HG02610 (cell line): ENCODE data around the gene CTTN.
"Not testable (repeated sequence)": the region's sequence is repeated elsewhere in the genome, so short reads cannot be mapped to it uniquely, and the experiment has no call there.

Experiments
- ATAC-seq: cut with Tn5 transposase; IDR thresholded peaks from one replicate; pipeline ENCODE4 v1.9.1; 2021; ENCODE audit warnings: mild to moderate bottlenecking, moderate library complexity; ENCODE audit not compliant: unreplicated experiment

The CTTN gene

GRCh38 chr11:70378506-70379134 lies 19.7 kb upstream of the CTTN start:
- ATAC-seq, result no peak

- ATAC-seq, result no peak
These were observed 17.0 kb upstream of the CTTN start for GRCh38 chr11:70381350-70381749.

GRCh38 chr11:70381872-70382861 lies 16.2 kb upstream of the CTTN start:
- ATAC-seq, result no peak

GRCh38 chr11:70383664-70384565 lies 14.4 kb upstream of the CTTN start:
- no peak for ATAC-seq

- ATAC-seq, result no peak
These were observed 13.7 kb upstream of the CTTN start for GRCh38 chr11:70384566-70385152.

- ATAC-seq, result no peak
These were observed 10.8 kb upstream of the CTTN start for GRCh38 chr11:70387564-70387963.

GRCh38 chr11:70389201-70389600 lies 9.1 kb upstream of the CTTN start:
- no peak for ATAC-seq

GRCh38 chr11:70390882-70391281 lies 7.4 kb upstream of the CTTN start:
- not testable (repeated sequence) for ATAC-seq

- ATAC-seq, result no peak
These were observed 3.9 kb upstream of the CTTN start for GRCh38 chr11:70394211-70394950.

- no peak for ATAC-seq
These were observed 870 bp upstream of the CTTN start for GRCh38 chr11:70397336-70397982.

GRCh38 chr11:70398834-70399680 lies 728 bp downstream of the CTTN start:
- ATAC-seq, result no peak

- no peak for ATAC-seq
These were observed 1.4 kb downstream of the CTTN start for GRCh38 chr11:70399681-70400112.

- ATAC-seq, result no peak
These were observed 2.3 kb downstream of the CTTN start for GRCh38 chr11:70400643-70401042.

GRCh38 chr11:70402016-70402415 lies 3.7 kb downstream of the CTTN start:
- no peak for ATAC-seq

GRCh38 chr11:70402685-70403084 lies 4.4 kb downstream of the CTTN start:
- ATAC-seq, result no peak

- no peak for ATAC-seq
These were observed 5.9 kb downstream of the CTTN start for GRCh38 chr11:70404244-70404643.

GRCh38 chr11:70405679-70406395 lies 7.5 kb downstream of the CTTN start:
- ATAC-seq, result no peak

- ATAC-seq, result no peak
These were observed 8.8 kb downstream of the CTTN start for GRCh38 chr11:70407121-70407520.
